NT2/D1 (cell line): ENCODE results near the gene ZDHHC3.

ENCODE experiments used
- SUZ12 ChIP-seq: IDR thresholded peaks from 2 replicates; pipeline ENCODE4 v1.6.1; 2011; ENCODE audit not compliant: insufficient read length, insufficient read depth; ENCODE audit errors: extremely low read depth
- YY1 ChIP-seq: IDR thresholded peaks from 2 replicates; pipeline ENCODE4 v1.6.1; 2011; ENCODE audit not compliant: insufficient read length, insufficient read depth
- ZNF274 ChIP-seq: IDR thresholded peaks from 2 replicates; pipeline ENCODE4 v1.6.1; 2011; ENCODE audit warnings: mild to moderate bottlenecking, low read depth, low read length

- TF ChIP-seq SUZ12 (no peak), ZNF274 (no peak), YY1 (no peak)
Observed at GRCh38 chr3:44909063-44909462, 66.9 kb downstream of the ZDHHC3 start.
